Omental fat pad (tissue), 4 donors: Measurements from ENCODE around the gene SDC3. TPM values are rescaled to one million over a fixed set of nuclear protein-coding genes. Genes with fewer than 3 reads are reported as not detected.

ENCODE experiments used
- ATAC-seq: fragments of 150-250 bp; one replicate; pipeline ENCODE4 v1.9.1; 2016; ENCODE audit warnings: mild to moderate bottlenecking, moderate library complexity; ENCODE audit not compliant: low FRiP score
- DNase-seq: peaks from one replicate; pipeline ENCODE4 v3.0.0-alpha.2; 2019; ENCODE audit warnings: low spot score
- total RNA-seq, 4 donors: library from RNA; depleted of rRNA; stranded (reverse); fragments of >200 nt; gene quantifications; one replicate each; pipeline ENCODE4 v1.1.0, GENCODE V29; 2016
- TF ChIP-seq, protein P1 (sequence below), 3 donors: fragments of 450-650 bp; IDR thresholded peaks; one replicate each; pipeline ENCODE4 v1.5.1; 2016 to 2017; ENCODE audit warnings: antibody characterized with exemption in 3 of 3, mild to moderate bottlenecking in 3 of 3, moderate library complexity in 2 of 3

Gene SDC3
- total RNA-seq, 4 donors from 2014 or later, result 27.3 to 38.1 (median 30.8) TPM

DNA sequence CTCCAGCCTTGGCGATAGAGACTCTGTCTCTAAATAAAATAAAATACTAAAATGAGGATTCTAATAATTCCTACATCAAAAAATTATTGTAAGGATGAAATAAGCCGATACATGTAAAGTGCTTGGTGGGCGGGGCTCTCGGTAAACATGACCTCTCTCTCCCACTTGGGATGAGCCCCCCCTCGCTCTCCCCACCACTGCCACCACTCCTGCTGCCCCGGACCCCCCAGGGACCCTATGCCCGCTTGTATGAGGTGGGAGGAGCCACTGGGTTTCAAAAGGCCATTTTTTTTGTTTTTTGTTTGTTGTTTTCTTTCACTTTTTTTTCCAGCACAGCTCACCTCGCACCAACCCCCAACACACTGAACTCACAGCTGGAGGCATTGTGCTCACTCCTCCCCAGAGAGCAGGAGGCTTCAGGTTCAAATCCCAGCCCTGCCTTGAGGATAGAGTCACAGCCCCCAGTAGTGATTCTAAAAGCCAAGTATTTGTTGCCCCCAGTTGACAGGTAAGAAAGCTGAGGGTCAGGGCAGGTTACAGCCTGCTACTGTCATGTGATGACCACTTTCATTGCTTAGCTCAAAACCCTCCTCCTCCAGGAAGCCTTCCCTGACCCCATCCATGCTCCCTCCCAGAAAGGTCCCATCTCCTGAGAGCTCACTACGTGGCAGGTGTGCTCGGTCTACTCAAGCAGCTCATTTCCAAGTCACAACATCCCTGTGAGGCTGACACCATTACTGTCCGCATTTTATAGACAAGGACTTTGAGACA is 4.2 kb downstream of the SDC3 start:
- no peak for ATAC-seq
- DNase-seq, result no peak
- TF ChIP-seq, protein P1, sequence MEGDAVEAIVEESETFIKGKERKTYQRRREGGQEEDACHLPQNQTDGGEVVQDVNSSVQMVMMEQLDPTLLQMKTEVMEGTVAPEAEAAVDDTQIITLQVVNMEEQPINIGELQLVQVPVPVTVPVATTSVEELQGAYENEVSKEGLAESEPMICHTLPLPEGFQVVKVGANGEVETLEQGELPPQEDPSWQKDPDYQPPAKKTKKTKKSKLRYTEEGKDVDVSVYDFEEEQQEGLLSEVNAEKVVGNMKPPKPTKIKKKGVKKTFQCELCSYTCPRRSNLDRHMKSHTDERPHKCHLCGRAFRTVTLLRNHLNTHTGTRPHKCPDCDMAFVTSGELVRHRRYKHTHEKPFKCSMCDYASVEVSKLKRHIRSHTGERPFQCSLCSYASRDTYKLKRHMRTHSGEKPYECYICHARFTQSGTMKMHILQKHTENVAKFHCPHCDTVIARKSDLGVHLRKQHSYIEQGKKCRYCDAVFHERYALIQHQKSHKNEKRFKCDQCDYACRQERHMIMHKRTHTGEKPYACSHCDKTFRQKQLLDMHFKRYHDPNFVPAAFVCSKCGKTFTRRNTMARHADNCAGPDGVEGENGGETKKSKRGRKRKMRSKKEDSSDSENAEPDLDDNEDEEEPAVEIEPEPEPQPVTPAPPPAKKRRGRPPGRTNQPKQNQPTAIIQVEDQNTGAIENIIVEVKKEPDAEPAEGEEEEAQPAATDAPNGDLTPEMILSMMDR (IDR thresholded peaks at IDR 0.05), result no peak

DNA sequence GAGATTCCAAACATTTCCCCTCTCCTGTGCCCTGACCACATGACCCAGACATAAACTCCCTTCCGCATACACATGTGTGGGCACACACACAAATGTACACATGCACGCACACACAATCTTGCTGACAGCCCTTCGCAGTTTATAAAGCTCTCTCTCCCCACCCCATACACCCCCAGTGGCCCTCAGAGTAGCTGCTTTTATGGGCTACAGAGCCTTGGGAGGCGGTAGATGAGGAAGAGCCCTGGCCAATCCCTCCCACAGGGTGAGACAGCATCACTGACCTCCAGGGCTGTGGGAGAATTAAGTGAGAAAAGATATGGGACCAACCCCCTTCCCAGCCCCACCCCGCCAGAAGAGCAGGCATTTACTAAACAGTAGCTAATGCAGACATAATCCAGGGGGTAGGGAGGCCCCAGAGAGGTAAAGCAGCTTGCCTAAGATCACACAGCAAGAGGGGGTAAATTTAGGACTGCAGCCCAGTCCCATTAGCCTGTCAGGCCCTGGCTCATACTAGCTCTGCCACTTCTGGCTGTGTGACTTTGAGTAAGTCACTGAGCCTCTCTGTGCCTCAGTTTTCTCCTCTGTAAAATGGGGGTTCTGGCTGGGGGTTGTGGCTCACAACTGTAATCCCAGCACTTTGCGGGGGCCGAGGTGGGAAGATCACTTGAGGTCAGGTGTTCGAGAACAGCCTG is 5.1 kb downstream of the SDC3 start:
- no peak for ATAC-seq
- TF ChIP-seq, protein P1 (IDR thresholded peaks at IDR 0.05), result no peak
- DNase-seq, result no peak

DNA sequence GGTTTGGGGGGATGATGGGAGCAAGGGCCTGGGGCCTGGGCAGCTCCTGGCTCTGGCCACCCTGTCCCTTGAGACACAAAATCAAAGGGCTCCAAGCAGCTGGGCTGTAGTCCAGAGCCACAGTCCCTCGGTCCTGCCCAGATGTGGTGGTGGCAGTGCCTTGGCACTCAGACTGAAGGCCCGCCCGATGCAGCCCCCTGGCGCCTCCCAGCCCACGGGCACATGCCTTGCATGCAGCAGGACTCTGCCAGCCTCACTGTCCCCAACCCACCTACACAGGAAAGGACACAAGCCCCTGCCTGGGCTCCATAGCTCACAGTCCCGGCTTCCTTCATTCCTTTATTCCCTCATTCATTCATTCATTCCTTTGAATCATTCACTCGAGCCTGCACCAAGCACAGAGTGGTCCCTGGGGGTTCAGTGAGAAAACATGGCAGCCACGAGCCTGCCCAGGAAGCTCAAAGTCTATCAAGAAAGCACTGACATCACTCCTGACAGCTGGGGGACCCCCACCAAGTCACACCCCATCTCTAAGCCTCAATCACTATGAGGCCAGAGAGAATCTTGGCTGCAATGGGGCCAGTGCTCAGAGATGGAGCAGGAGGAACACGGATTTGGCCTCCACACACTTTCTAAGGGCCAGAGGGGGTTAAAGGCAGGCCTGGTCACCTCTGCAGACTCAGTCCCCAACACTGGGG is 5.8 kb downstream of the SDC3 start:
- ATAC-seq (no peak), DNase-seq (no peak)
- TF ChIP-seq, protein P1 (IDR thresholded peaks at IDR 0.05), result no peak

DNA sequence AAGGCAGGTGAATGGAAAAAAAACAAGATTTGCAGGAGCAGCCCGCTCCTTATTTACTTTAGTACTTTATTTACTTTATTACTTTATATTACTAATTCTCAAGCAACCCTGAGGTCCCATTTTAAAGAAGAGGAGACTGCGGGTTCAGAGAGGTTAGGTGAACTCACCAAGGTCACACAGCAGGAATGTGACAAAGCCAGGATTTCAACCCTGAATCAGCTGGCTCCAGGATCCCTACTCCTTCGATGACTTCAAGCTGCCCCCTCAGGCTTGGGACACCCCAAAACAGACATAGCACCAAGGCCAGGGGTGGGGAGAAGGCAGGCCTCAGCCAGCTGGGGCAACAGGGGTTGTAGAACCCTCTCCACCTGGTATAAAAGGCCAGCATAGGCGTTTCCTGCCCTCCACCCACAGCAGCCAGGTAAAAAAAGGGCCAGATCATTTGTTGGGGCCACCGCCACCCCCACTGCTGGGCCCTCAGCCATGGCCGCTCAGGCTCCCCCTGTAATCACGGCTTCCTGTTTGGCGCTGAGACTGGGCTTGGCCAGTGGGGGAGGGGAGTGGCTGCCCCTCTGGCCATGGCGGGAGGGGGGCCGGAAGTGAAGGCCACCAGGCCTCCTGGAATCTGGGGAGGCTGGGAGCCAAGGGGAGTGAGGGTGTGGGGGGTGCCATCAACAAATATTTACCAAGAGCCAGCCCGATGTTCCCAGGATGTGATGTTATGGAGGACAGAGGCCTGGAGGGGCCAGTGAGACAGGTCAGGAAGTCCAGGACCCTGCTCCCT is 6.6 kb downstream of the SDC3 start:
- TF ChIP-seq, protein P1 (IDR thresholded peaks at IDR 0.05), result no peak
- DNase-seq, result no peak
- ATAC-seq, result no peak

DNA sequence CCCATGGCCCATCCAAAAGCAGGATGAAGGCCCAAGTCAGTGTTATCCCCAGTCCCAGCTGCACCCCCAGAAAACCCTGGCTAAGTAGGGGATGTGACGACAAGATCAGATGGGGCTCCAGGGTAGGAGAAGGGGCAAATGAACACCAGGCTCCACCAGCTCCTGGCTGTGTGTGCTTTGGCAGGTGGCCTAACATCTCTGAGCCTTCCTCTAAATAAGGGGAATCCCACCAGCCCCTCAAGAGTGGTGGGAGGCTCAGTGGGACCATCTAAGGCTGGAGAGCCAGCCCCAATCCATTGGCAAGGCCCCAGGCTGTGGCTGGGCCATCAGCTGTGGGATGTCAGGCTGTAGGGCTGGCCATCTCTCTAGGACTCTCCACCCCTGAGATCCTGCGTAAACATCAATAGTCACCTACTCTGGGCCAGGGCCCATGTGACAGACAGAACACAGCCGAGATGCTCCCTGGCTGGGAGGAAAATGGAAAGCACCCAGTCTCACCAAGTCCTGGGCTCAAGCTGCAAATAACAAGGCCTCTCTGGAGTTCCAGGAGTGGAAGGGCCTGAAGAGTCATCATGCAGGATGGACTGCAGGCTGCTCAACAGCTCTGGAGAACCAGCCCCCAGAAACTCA is 7.5 kb downstream of the SDC3 start:
- no peak for ATAC-seq
- no peak for DNase-seq
- TF ChIP-seq, protein P1 (IDR thresholded peaks at IDR 0.05), result no peak

DNA sequence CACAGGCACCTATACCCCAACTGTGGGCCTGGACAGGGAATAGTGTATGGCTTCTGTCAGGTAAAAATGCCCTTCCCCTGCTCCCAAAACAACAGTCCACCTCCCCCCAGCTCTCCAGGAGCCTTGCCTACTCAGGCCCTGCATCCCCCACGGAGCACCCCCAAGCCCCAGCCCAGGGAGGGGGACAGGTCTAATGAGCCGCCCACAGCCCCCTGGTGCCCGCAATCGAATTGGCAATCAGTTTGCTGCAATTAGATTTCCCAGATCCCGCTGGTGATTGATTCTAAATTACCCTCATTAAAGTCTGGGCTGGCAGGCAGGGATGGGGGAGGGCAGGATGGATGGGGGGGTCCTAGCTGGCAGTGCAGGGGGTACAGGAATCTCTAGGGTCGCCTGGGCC is 8.1 kb downstream of the SDC3 start:
- TF ChIP-seq, protein P1 (IDR thresholded peaks at IDR 0.05), result no peak
- DNase-seq (no peak), ATAC-seq (no peak)
